ENCODE data around the gene HKDC1. TPM values are rescaled to one million over a fixed set of nuclear protein-coding genes. Genes with fewer than 3 reads are reported as not detected.
A peak's percentile ranks its signal among the peaks of the same experiment; 100 is the strongest.

The HKDC1 gene
- total RNA-seq, 4 donors from 2014 or later, result 0.18 TPM; not detected in 3

DNA sequence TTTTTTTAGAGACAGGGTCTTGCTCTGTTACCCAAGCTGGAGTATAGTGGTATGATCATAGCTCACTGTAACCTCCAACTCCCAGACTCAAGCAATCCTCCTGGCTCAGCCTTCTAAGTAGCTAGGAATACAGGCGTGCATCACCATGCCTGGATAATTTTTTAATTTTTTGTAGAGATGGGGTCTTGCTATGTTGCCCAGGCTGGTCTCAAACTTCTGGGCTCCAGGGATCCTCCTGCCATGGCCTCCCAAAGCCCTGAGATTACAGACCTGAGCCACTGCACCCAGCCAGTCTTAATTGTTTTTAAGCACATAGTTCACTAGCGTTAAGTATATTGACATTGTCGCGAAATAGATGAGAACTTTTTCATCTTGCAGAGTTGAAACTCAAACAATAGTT lies 38.1 kb upstream of the HKDC1 start:
- in situ Hi-C loops (cut with MboI; ENCODE audit: low sequenced_read_pairs in 4 of 4) (loop anchor here in 2 of 4 donors (10.0 to 25.0 kb wide), 2 partner anchors 197 to 420 kb away; partner anchors contain the start of gene KIFBP (in 1 of the 2)), intact Hi-C loops (cut with DNase I; ENCODE audit: low total_unique reads) (loop anchor here (5.0 kb wide), 1 partner anchor 185 kb away; no protein-coding TSS in a partner anchor)
- Histone ChIP-seq H3K36me3 (peaks cover 0 to 11% of the 10 kb centered on the region in 2 donors), H3K9me3 (no peaks in the 10 kb centered on the region), H3K4me1 (peaks cover 27 to 33% of the 10 kb centered on the region in 2 donors), H3K4me3 (peak overlapping the region in 2 of 4 donors; percentile 92 to 98), H3K27me3 (no peaks in the 10 kb centered on the region), H3K27ac (no peak overlapping the region)
- TF ChIP-seq POLR2A (IDR thresholded peaks at IDR 0.05), result no peak
- TF ChIP-seq, protein P1, sequence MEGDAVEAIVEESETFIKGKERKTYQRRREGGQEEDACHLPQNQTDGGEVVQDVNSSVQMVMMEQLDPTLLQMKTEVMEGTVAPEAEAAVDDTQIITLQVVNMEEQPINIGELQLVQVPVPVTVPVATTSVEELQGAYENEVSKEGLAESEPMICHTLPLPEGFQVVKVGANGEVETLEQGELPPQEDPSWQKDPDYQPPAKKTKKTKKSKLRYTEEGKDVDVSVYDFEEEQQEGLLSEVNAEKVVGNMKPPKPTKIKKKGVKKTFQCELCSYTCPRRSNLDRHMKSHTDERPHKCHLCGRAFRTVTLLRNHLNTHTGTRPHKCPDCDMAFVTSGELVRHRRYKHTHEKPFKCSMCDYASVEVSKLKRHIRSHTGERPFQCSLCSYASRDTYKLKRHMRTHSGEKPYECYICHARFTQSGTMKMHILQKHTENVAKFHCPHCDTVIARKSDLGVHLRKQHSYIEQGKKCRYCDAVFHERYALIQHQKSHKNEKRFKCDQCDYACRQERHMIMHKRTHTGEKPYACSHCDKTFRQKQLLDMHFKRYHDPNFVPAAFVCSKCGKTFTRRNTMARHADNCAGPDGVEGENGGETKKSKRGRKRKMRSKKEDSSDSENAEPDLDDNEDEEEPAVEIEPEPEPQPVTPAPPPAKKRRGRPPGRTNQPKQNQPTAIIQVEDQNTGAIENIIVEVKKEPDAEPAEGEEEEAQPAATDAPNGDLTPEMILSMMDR (IDR thresholded peaks at IDR 0.05 in 4 of 5, conservative IDR thresholded peaks at IDR 0.05 in 1 of 5), result no peak
- ATAC-seq (no peak), DNase-seq (no peak)

DNA sequence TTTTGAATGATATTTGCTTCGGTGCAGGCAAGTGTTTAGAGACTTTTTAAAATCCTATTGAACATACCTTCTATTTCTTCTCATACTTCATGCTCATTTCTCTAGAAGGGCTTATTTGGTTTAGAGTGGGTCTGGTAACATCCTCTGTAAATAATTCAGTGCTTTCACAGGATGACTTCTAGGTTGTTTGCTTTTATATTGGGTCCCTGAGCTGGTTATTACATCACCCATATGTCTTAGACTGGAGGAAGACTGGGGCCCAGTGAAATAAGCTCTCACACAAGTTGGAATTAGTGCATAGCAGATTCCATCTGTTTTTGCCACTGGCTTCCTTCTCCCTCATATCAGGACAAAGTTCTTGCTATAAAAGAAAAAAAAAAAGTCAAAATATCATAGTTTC lies 33.6 kb upstream of the HKDC1 start:
- Histone ChIP-seq H3K4me3 (no peak overlapping the region), H3K27me3 (no peaks in the 10 kb centered on the region), H3K4me1 (peaks cover 19 to 26% of the 10 kb centered on the region in 2 donors), H3K36me3 (peaks cover 0 to 34% of the 10 kb centered on the region in 2 donors), H3K27ac (no peak overlapping the region), H3K9me3 (no peaks in the 10 kb centered on the region)
- in situ Hi-C loops (cut with MboI; ENCODE audit: low sequenced_read_pairs in 4 of 4) (loop anchor here in 2 of 4 donors (10.0 to 25.0 kb wide), 2 partner anchors 202 to 424 kb away; partner anchors contain the start of gene KIFBP (in 1 of the 2)), intact Hi-C loops (cut with DNase I; ENCODE audit: low total_unique reads) (no loop called here)
- ATAC-seq (no peak), DNase-seq (no peak)
- TF ChIP-seq POLR2A (IDR thresholded peaks at IDR 0.05), result no peak
- TF ChIP-seq, protein P1 (IDR thresholded peaks at IDR 0.05 in 4 of 5, conservative IDR thresholded peaks at IDR 0.05 in 1 of 5), result no peak

DNA sequence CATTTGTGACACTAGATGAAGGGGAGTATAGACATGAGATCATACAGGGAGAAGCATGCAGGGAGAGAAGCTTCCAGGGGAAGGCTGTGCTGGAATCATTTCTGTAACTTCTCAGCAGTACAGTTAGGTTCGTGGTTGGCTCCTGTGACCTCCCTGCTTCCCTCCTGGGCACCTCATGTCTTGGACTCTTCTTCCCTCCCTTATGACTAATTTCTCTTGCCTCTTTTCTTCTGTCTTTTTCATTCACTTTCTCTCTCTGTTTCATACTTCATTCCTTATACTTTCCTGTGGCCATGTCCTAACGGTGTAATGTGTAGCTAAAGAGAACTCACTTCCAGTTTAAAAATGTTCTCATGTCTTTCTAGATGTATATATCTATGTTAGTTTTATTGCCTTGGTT lies 19.1 kb upstream of the HKDC1 start:
- in situ Hi-C loops (cut with MboI; ENCODE audit: low sequenced_read_pairs in 4 of 4), result no loop called here
- DNase-seq, result no peak
- no peaks in the 10 kb centered on the region for H3K27me3 ChIP-seq
- peaks cover 0 to 86% of the 10 kb centered on the region in 2 donors for H3K36me3 ChIP-seq
- H3K4me3 ChIP-seq, result no peak overlapping the region
- TF ChIP-seq, protein P1 (IDR thresholded peaks at IDR 0.05 in 4 of 5, conservative IDR thresholded peaks at IDR 0.05 in 1 of 5), result no peak
- TF ChIP-seq POLR2A (IDR thresholded peaks at IDR 0.05), result no peak
- no peaks in the 10 kb centered on the region for H3K9me3 ChIP-seq
- no peak overlapping the region for H3K27ac ChIP-seq
- intact Hi-C loops (cut with DNase I; ENCODE audit: low total_unique reads), result no loop called here
- ATAC-seq, result no peak
- H3K4me1 ChIP-seq, result no peaks in the 10 kb centered on the region

DNA sequence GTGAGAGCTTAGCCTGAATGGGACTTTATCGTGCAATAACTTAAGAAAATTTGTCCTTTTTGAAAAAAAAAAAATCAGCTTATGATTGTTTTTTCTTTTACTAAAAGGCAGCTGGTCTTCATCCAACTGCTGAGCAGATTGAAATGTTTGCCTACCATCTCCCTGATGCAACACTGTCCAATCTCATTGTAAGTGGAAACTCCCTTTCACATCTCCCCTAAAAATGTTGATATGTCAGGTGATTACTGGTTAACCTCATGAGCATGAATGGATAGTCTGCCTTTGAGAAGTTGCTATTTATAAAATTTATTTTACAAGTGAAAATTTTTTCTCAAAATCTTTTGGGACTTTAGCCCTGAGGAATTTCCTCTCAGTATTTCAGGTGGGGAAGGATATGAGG lies 17.8 kb upstream of the HKDC1 start:
- H3K4me3 ChIP-seq, result no peak overlapping the region
- no peaks in the 10 kb centered on the region for H3K27me3 ChIP-seq
- no peak overlapping the region for H3K27ac ChIP-seq
- intact Hi-C loops (cut with DNase I; ENCODE audit: low total_unique reads) (no loop called here), in situ Hi-C loops (cut with MboI; ENCODE audit: low sequenced_read_pairs in 4 of 4) (no loop called here)
- H3K36me3 ChIP-seq, result peaks cover 0 to 86% of the 10 kb centered on the region in 2 donors
- no peak for ATAC-seq
- no peak for TF ChIP-seq POLR2A (IDR thresholded peaks at IDR 0.05)
- TF ChIP-seq, protein P1 (IDR thresholded peaks at IDR 0.05 in 4 of 5, conservative IDR thresholded peaks at IDR 0.05 in 1 of 5), result no peak
- no peaks in the 10 kb centered on the region for H3K9me3 ChIP-seq
- no peaks in the 10 kb centered on the region for H3K4me1 ChIP-seq
- DNase-seq, result no peak

DNA sequence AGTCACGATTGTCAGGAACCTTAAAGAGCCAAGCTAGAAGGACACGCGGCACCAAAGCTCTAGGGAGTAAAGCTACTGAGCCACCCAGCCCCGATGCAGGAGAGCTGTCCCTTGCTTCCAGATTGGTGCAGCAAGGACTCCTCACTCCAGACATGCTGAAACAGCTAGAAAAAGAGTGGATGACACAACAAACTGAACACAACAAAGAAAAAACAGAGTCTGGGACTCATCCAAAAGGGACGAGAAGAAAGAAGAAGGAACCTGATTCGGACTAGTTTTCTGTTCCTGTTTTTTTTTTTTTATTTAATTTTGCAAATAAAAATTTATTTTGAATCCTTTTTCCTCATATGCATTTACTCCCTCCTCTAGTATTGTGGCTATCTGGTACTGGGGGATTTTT lies 11.4 kb upstream of the HKDC1 start:
- DNase-seq (no peak), ATAC-seq (no peak)
- peaks cover 0 to 4% of the 10 kb centered on the region in 2 donors for H3K4me1 ChIP-seq
- in situ Hi-C loops (cut with MboI; ENCODE audit: low sequenced_read_pairs in 4 of 4) (no loop called here), intact Hi-C loops (cut with DNase I; ENCODE audit: low total_unique reads) (no loop called here)
- no peak overlapping the region for H3K4me3 ChIP-seq
- peaks cover 3 to 54% of the 10 kb centered on the region in 2 donors for H3K36me3 ChIP-seq
- H3K27me3 ChIP-seq, result no peaks in the 10 kb centered on the region
- H3K27ac ChIP-seq, result no peak overlapping the region
- no peaks in the 10 kb centered on the region for H3K9me3 ChIP-seq
- TF ChIP-seq, protein P1 (IDR thresholded peaks at IDR 0.05 in 4 of 5, conservative IDR thresholded peaks at IDR 0.05 in 1 of 5), result no peak
- TF ChIP-seq POLR2A (IDR thresholded peaks at IDR 0.05), result no peak
